ENCODE results near the gene DPF3.

Gene DPF3

GRCh38 chr14:72833174-72833573, 60.7 kb downstream of the DPF3 start:
- no peak for DNase-seq

- DNase-seq: no peak
Observed at GRCh38 chr14:72830786-72831594, 62.9 kb downstream of the DPF3 start.

GRCh38 chr14:72830356-72830755, 63.5 kb downstream of the DPF3 start:
- DNase-seq: no peak

GRCh38 chr14:72828604-72829003, 65.3 kb downstream of the DPF3 start:
- no peak for DNase-seq

GRCh38 chr14:72826039-72826438, 67.9 kb downstream of the DPF3 start:
- no peak for DNase-seq

GRCh38 chr14:72825486-72825885, 68.4 kb downstream of the DPF3 start:
- DNase-seq: no peak

- DNase-seq: no peak
Observed at GRCh38 chr14:72824051-72824450, 69.8 kb downstream of the DPF3 start.

GRCh38 chr14:72822946-72823611, 70.8 kb downstream of the DPF3 start:
- no peak for DNase-seq

- DNase-seq: no peak
Observed at GRCh38 chr14:72818998-72819397, 74.9 kb downstream of the DPF3 start.

- no peak for DNase-seq
Observed at GRCh38 chr14:72816287-72816686, 77.6 kb downstream of the DPF3 start.

- DNase-seq: no peak
Observed at GRCh38 chr14:72815430-72815829, 78.5 kb downstream of the DPF3 start.

GRCh38 chr14:72812292-72812851, 81.5 kb downstream of the DPF3 start:
- no peak for DNase-seq

GRCh38 chr14:72810201-72810600, 83.7 kb downstream of the DPF3 start:
- no peak for DNase-seq

GRCh38 chr14:72809063-72809462, 84.8 kb downstream of the DPF3 start:
- no peak for DNase-seq

- DNase-seq: no peak
Observed at GRCh38 chr14:72808564-72808963, 85.3 kb downstream of the DPF3 start.

GRCh38 chr14:72802588-72802946, 91.3 kb downstream of the DPF3 start:
- DNase-seq: no peak

- no peak for DNase-seq
Observed at GRCh38 chr14:72801836-72802587, 91.9 kb downstream of the DPF3 start.

GRCh38 chr14:72801381-72801812, 92.5 kb downstream of the DPF3 start:
- peak; percentile 88 for DNase-seq

GRCh38 chr14:72800848-72801370, 93.0 kb downstream of the DPF3 start:
- no peak for DNase-seq

- no peak for DNase-seq
Observed at GRCh38 chr14:72800296-72800695, 93.6 kb downstream of the DPF3 start.

GRCh38 chr14:72796935-72797334, 97.0 kb downstream of the DPF3 start:
- no peak for DNase-seq

GRCh38 chr14:72793156-72793939, 100.6 kb downstream of the DPF3 start:
- no peak for DNase-seq

Measured in HCEC 1CT (cell line).